Naive B cell (primary cell): ENCODE measurements around the gene TSFM. TPM values are rescaled to one million over a fixed set of nuclear protein-coding genes. Genes with fewer than 3 reads are reported as not detected.
"Not testable (repeated sequence)": the region's sequence is repeated elsewhere in the genome, so short reads cannot be mapped to it uniquely, and the experiment has no call there.

ENCODE experiments used
- ATAC-seq, 2 donors: fragments of 150-1000 bp; cut with Tn5 transposase; 2 replicates each; pipeline ENCODE4 v1.10.0; 2021; ENCODE audit warnings: low read depth in 2 of 2, mild to moderate bottlenecking in 2 of 2, moderate library complexity in 2 of 2
- DNase-seq: peaks from one replicate; pipeline ENCODE4 v3.0.0; 2022
- H3K27ac Mint-ChIP-seq, 6 donors: one replicate each; pipeline ENCODE4 v1.8.0; 2020 to 2022; ENCODE audit warnings: mild to moderate bottlenecking in 6 of 6, mixed read lengths in 6 of 6, moderate library complexity in 5 of 6, inconsistent platforms in 2 of 6
- H3K27me3 Mint-ChIP-seq, 3 donors: one replicate each; pipeline ENCODE4 v1.8.0; 2021 to 2022; ENCODE audit warnings: mixed read lengths in 3 of 3, mild to moderate bottlenecking in 1 of 3
- H3K36me3 Mint-ChIP-seq, 2 donors: one replicate each; pipeline ENCODE4 v1.8.0; 2020 to 2022; ENCODE audit warnings: mixed read lengths in 2 of 2, inconsistent platforms in 1 of 2, mild to moderate bottlenecking in 1 of 2
- H3K4me1 Mint-ChIP-seq, 3 donors: one replicate each; pipeline ENCODE4 v1.8.0; 2020 to 2022; ENCODE audit warnings: mixed read lengths in 3 of 3, inconsistent platforms in 1 of 3, mild to moderate bottlenecking in 1 of 3, moderate library complexity in 1 of 3
- H3K4me3 Mint-ChIP-seq, 8 donors: one replicate each; pipeline ENCODE4 v1.8.0; 2020 to 2022; ENCODE audit warnings: mild to moderate bottlenecking in 8 of 8, mixed read lengths in 8 of 8, moderate library complexity in 8 of 8, inconsistent platforms in 2 of 8
- H3K9me3 Mint-ChIP-seq, 7 donors: one replicate each; pipeline ENCODE4 v1.8.0; 2020 to 2022; ENCODE audit warnings: mixed read lengths in 7 of 7, mild to moderate bottlenecking in 5 of 7, inconsistent platforms in 2 of 7, moderate library complexity in 1 of 7
- polyA plus RNA-seq, 6 donors: library from polyadenylated mRNA; unstranded; fragments of 300-500 nt; fragmentation: Illumina TruSeq; gene quantifications; one replicate each; pipeline ENCODE4 v1.2.3, GENCODE V29; 2021; ENCODE audit warnings: low read depth in 6 of 6

TSFM gene
- polyA plus RNA-seq, 6 donors from 2014 or later = 19.3 to 32.4 (median 27.7) TPM

GRCh38 chr12:57808351-57808750 is 25.8 kb downstream of the TSFM start:
- ATAC-seq (no peak), DNase-seq (no peak)
- Mint-ChIP-seq H3K36me3 (no peaks in the 10 kb centered on the region), H3K27me3 (no peaks in the 10 kb centered on the region), H3K4me1 (no peaks in the 10 kb centered on the region), H3K27ac (no peak overlapping the region), H3K9me3 (no peaks in the 10 kb centered on the region), H3K4me3 (no peak overlapping the region)

GRCh38 chr12:57809425-57809824 is 26.8 kb downstream of the TSFM start:
- H3K36me3 Mint-ChIP-seq = no peaks in the 10 kb centered on the region
- no peaks in the 10 kb centered on the region for H3K27me3 Mint-ChIP-seq
- ATAC-seq (no peak), DNase-seq (no peak)
- no peaks in the 10 kb centered on the region for H3K9me3 Mint-ChIP-seq
- H3K4me1 Mint-ChIP-seq = no peaks in the 10 kb centered on the region
- H3K27ac Mint-ChIP-seq = no peak overlapping the region
- no peak overlapping the region for H3K4me3 Mint-ChIP-seq

GRCh38 chr12:57810450-57810849 is 27.9 kb downstream of the TSFM start:
- no peaks in the 10 kb centered on the region for H3K27me3 Mint-ChIP-seq
- H3K27ac Mint-ChIP-seq = no peak overlapping the region
- H3K4me3 Mint-ChIP-seq = no peak overlapping the region
- no peaks in the 10 kb centered on the region for H3K4me1 Mint-ChIP-seq
- ATAC-seq = no peak
- no peaks in the 10 kb centered on the region for H3K9me3 Mint-ChIP-seq
- DNase-seq = no peak
- H3K36me3 Mint-ChIP-seq = no peaks in the 10 kb centered on the region

GRCh38 chr12:57811028-57811755 is 28.6 kb downstream of the TSFM start:
- no peak for ATAC-seq
- Mint-ChIP-seq H3K9me3 (no peaks in the 10 kb centered on the region), H3K4me1 (no peaks in the 10 kb centered on the region), H3K36me3 (no peaks in the 10 kb centered on the region), H3K27me3 (no peaks in the 10 kb centered on the region), H3K27ac (no peak overlapping the region), H3K4me3 (peak overlapping the region in 1 of 8 donors; percentile 12)
- no peak for DNase-seq

- H3K9me3 Mint-ChIP-seq = no peaks in the 10 kb centered on the region
- H3K27ac Mint-ChIP-seq = no peak overlapping the region
- H3K27me3 Mint-ChIP-seq = no peaks in the 10 kb centered on the region
- peaks cover 0 to 2% of the 10 kb centered on the region in 2 donors for H3K36me3 Mint-ChIP-seq
- ATAC-seq (no peak), DNase-seq (no peak)
- no peak overlapping the region for H3K4me3 Mint-ChIP-seq
- peaks cover 0 to 3% (median under 1%) of the 10 kb centered on the region in 3 donors for H3K4me1 Mint-ChIP-seq
Observed at GRCh38 chr12:57813111-57813970, 30.8 kb downstream of the TSFM start.

- peaks cover 0 to 6% of the 10 kb centered on the region in 2 donors for H3K36me3 Mint-ChIP-seq
Observed at GRCh38 chr12:57813971-57814772, 31.6 kb downstream of the TSFM start.

GRCh38 chr12:57815177-57816000 is 32.8 kb downstream of the TSFM start:
- H3K36me3 Mint-ChIP-seq = peaks cover 0 to 6% of the 10 kb centered on the region in 2 donors

More at GRCh38 chr12:57813971-57814772, 31.6 kb downstream of the TSFM start:
- DNase-seq (no peak), ATAC-seq (no peak)
- H3K9me3 Mint-ChIP-seq = no peaks in the 10 kb centered on the region
- no peaks in the 10 kb centered on the region for H3K27me3 Mint-ChIP-seq
- peak overlapping the region in 1 of 6 donors; percentile 82 for H3K27ac Mint-ChIP-seq
- H3K4me3 Mint-ChIP-seq = no peak overlapping the region
- peaks cover 0 to 8% (median 3%) of the 10 kb centered on the region in 3 donors for H3K4me1 Mint-ChIP-seq

GRCh38 chr12:57816001-57816854 is 33.6 kb downstream of the TSFM start:
- H3K4me3 Mint-ChIP-seq = no peak overlapping the region
- H3K27ac Mint-ChIP-seq = peak overlapping the region in 2 of 6 donors; percentile 28 to 54
- DNase-seq (no peak), ATAC-seq (no peak)
- no peaks in the 10 kb centered on the region for H3K9me3 Mint-ChIP-seq
- H3K36me3 Mint-ChIP-seq = peaks cover 0 to 6% of the 10 kb centered on the region in 2 donors
- peaks cover 0 to 8% (median 6%) of the 10 kb centered on the region in 3 donors for H3K4me1 Mint-ChIP-seq
- H3K27me3 Mint-ChIP-seq = no peaks in the 10 kb centered on the region

More at GRCh38 chr12:57815177-57816000, 32.8 kb downstream of the TSFM start:
- H3K4me1 Mint-ChIP-seq = peaks cover 0 to 8% (median 3%) of the 10 kb centered on the region in 3 donors
- no peaks in the 10 kb centered on the region for H3K9me3 Mint-ChIP-seq
- H3K27me3 Mint-ChIP-seq = no peaks in the 10 kb centered on the region
- H3K27ac Mint-ChIP-seq = peak overlapping the region in 1 of 6 donors; percentile 30
- no peak for DNase-seq
- ATAC-seq = no peak
- no peak overlapping the region for H3K4me3 Mint-ChIP-seq

- ATAC-seq = no peak
- Mint-ChIP-seq H3K4me1 (peaks cover 0 to 8% (median 6%) of the 10 kb centered on the region in 3 donors), H3K27ac (peak overlapping the region in 1 of 6 donors; percentile 54), H3K9me3 (no peaks in the 10 kb centered on the region), H3K27me3 (no peaks in the 10 kb centered on the region), H3K4me3 (no peak overlapping the region), H3K36me3 (peaks cover 0 to 6% of the 10 kb centered on the region in 2 donors)
- DNase-seq = no peak
Observed at GRCh38 chr12:57816855-57817151, 34.2 kb downstream of the TSFM start.

GRCh38 chr12:57817261-57817989 is 34.8 kb downstream of the TSFM start:
- ATAC-seq (no peak), DNase-seq (no peak)
- Mint-ChIP-seq H3K9me3 (no peaks in the 10 kb centered on the region), H3K27ac (peak overlapping the region in 1 of 6 donors; percentile 26), H3K36me3 (peaks cover 0 to 6% of the 10 kb centered on the region in 2 donors), H3K4me3 (no peak overlapping the region), H3K27me3 (no peaks in the 10 kb centered on the region), H3K4me1 (peaks cover 0 to 8% (median 6%) of the 10 kb centered on the region in 3 donors)

- not testable (repeated sequence) for H3K4me3 Mint-ChIP-seq, H3K27me3 Mint-ChIP-seq, H3K4me1 Mint-ChIP-seq, DNase-seq, H3K9me3 Mint-ChIP-seq, ATAC-seq, H3K36me3 Mint-ChIP-seq
- H3K27ac Mint-ChIP-seq = peak overlapping the region in 1 of 6 donors; percentile 72
Observed at GRCh38 chr12:57817990-57818331, 35.4 kb downstream of the TSFM start.
